ENCODE data around the gene COL6A3.

DNA sequence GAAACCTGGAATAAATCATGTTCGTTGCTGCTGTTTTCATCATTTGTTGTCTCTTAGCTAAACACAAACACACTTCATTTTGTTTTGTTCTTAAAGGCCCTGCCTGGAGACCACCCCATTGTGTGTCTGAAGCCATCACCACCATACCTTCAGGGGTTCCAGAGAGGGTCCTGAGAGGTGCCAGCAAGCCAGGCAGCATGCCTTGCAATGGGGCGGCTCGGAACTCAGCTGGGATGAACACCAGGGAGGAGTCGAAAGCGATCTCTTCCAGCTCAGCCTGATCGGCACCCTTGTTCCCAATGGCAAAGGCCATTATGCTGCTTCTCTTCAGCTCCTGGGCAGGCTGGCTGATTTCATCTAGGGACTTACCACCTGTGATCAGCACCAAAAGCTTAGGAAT lies 33.2 kb downstream of the COL6A3 start:
- TF ChIP-seq EZH2 (IDR thresholded peaks at IDR 0.05): no peak
- TF ChIP-seq ZFX (IDR thresholded peaks at IDR 0.05): no peak
- TF ChIP-seq, protein P1, sequence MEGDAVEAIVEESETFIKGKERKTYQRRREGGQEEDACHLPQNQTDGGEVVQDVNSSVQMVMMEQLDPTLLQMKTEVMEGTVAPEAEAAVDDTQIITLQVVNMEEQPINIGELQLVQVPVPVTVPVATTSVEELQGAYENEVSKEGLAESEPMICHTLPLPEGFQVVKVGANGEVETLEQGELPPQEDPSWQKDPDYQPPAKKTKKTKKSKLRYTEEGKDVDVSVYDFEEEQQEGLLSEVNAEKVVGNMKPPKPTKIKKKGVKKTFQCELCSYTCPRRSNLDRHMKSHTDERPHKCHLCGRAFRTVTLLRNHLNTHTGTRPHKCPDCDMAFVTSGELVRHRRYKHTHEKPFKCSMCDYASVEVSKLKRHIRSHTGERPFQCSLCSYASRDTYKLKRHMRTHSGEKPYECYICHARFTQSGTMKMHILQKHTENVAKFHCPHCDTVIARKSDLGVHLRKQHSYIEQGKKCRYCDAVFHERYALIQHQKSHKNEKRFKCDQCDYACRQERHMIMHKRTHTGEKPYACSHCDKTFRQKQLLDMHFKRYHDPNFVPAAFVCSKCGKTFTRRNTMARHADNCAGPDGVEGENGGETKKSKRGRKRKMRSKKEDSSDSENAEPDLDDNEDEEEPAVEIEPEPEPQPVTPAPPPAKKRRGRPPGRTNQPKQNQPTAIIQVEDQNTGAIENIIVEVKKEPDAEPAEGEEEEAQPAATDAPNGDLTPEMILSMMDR (IDR thresholded peaks at IDR 0.05 in 2 of 3, conservative IDR thresholded peaks at IDR 0.05 in 1 of 3; ENCODE audit: borderline replicate concordance in 1 of 3, insufficient read depth in 1 of 3, low read depth in 2 of 3, low read length in 2 of 3): no peak
- no peak for TF ChIP-seq JUND (IDR thresholded peaks at IDR 0.05)
- no peak for TF ChIP-seq ZNF274 (IDR thresholded peaks at IDR 0.05; ENCODE audit: low read depth, low read length)
- TF ChIP-seq POLR2AphosphoS5 (IDR thresholded peaks at IDR 0.05; ENCODE audit: low read depth, low read length): no peak
- no peak for TF ChIP-seq YY1 (IDR thresholded peaks at IDR 0.05; ENCODE audit: extremely low read depth, insufficient replicate concordance, low read depth, low read length)
- no peak for TF ChIP-seq ELF1 (IDR thresholded peaks at IDR 0.05; ENCODE audit: borderline replicate concordance, low read depth)
- TF ChIP-seq EZH2phosphoT487 (IDR thresholded peaks at IDR 0.05; ENCODE audit: borderline replicate concordance): no peak
- no peak for TF ChIP-seq SIN3A (IDR thresholded peaks at IDR 0.05; ENCODE audit: low read depth)
- TF ChIP-seq POLR2A (IDR thresholded peaks at IDR 0.05; ENCODE audit: borderline replicate concordance, extremely low read depth, insufficient read depth, insufficient read length): no peak
- TF ChIP-seq SRF (IDR thresholded peaks at IDR 0.05; ENCODE audit: low read depth): no peak
- TF ChIP-seq, protein P2, sequence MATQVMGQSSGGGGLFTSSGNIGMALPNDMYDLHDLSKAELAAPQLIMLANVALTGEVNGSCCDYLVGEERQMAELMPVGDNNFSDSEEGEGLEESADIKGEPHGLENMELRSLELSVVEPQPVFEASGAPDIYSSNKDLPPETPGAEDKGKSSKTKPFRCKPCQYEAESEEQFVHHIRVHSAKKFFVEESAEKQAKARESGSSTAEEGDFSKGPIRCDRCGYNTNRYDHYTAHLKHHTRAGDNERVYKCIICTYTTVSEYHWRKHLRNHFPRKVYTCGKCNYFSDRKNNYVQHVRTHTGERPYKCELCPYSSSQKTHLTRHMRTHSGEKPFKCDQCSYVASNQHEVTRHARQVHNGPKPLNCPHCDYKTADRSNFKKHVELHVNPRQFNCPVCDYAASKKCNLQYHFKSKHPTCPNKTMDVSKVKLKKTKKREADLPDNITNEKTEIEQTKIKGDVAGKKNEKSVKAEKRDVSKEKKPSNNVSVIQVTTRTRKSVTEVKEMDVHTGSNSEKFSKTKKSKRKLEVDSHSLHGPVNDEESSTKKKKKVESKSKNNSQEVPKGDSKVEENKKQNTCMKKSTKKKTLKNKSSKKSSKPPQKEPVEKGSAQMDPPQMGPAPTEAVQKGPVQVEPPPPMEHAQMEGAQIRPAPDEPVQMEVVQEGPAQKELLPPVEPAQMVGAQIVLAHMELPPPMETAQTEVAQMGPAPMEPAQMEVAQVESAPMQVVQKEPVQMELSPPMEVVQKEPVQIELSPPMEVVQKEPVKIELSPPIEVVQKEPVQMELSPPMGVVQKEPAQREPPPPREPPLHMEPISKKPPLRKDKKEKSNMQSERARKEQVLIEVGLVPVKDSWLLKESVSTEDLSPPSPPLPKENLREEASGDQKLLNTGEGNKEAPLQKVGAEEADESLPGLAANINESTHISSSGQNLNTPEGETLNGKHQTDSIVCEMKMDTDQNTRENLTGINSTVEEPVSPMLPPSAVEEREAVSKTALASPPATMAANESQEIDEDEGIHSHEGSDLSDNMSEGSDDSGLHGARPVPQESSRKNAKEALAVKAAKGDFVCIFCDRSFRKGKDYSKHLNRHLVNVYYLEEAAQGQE (IDR thresholded peaks at IDR 0.05; ENCODE audit: low read depth): no peak
